AG04449 (cell line): ENCODE results near the gene RNF220.

Experiments
- CTCF ChIA-PET: fragments of 350-600 bp; formaldehyde crosslinking; extraction: SDS; loops from one replicate; lab custom pipeline; 2021; ENCODE audit warnings: antibody characterized with exemption; lab: Yijun Ruan, JAX
- POLR2A ChIA-PET: fragments of 400-600, 350-600 bp; formaldehyde crosslinking; extraction: SDS; loops from one replicate; lab custom pipeline; 2020; ENCODE audit warnings: antibody characterized with exemption, inconsistent platforms; lab: Yijun Ruan, JAX
- DNase-seq: peaks from one replicate; pipeline ENCODE4 v3.0.0-alpha.2; 2010; ENCODE audit warnings: low read depth, low spot score
- H3K4me3 ChIP-seq: 2 replicates; pipeline ENCODE4 v1.5.1; 2011; ENCODE audit warnings: low read depth, mild to moderate bottlenecking, control low read depth, low read length
- CTCF ChIP-seq: IDR thresholded peaks from one replicate; pipeline ENCODE4 v1.5.1; 2011; ENCODE audit warnings: mild to moderate bottlenecking, moderate library complexity, low read length, control low read depth, inconsistent platforms; ENCODE audit not compliant: insufficient read depth; ENCODE audit errors: missing control alignments

RNF220 gene

GRCh38 chr1:44635439-44635838 is 230.4 kb downstream of the RNF220 start:
- no peak for DNase-seq
- ChIA-PET CTCF (interaction anchor here (0.9 to 17.6 kb wide), 6 partner anchors 16 to 418 kb away, joined by 3 to 245 read pairs (median 7); no protein-coding TSS in a partner anchor), POLR2A (no interaction called here)
- H3K4me3 ChIP-seq = no peak overlapping the region
- TF ChIP-seq CTCF = no peak

GRCh38 chr1:44636083-44636687 is 231.1 kb downstream of the RNF220 start:
- DNase-seq = no peak
- ChIA-PET POLR2A (no interaction called here), CTCF (interaction anchor here (0.9 to 17.6 kb wide), 5 partner anchors 12 to 41 kb away, joined by 3 to 245 read pairs (median 8); no protein-coding TSS in a partner anchor)
- H3K4me3 ChIP-seq = no peak overlapping the region
- no peak for TF ChIP-seq CTCF

GRCh38 chr1:44636688-44637598 is 231.9 kb downstream of the RNF220 start:
- H3K4me3 ChIP-seq = no peak overlapping the region
- ChIA-PET CTCF (interaction anchor here (0.9 to 17.6 kb wide), 6 partner anchors 11 to 42 kb away, joined by 3 to 245 read pairs (median 7); no protein-coding TSS in a partner anchor), POLR2A (interaction anchor here (0.6 kb wide), 1 partner anchor 23 kb away, joined by 3 read pairs; no protein-coding TSS in a partner anchor)
- DNase-seq = no peak
- TF ChIP-seq CTCF = no peak

- no peak for TF ChIP-seq CTCF
- POLR2A ChIA-PET = interaction anchor here (0.6 kb wide), 1 partner anchor 23 kb away, joined by 3 read pairs; no protein-coding TSS in a partner anchor
- CTCF ChIA-PET = interaction anchor here (0.8 to 17.6 kb wide), 5 partner anchors 10 to 28 kb away, joined by 4 to 245 read pairs (median 13); no protein-coding TSS in a partner anchor
Measured at GRCh38 chr1:44637702-44638411, 232.8 kb downstream of the RNF220 start.

GRCh38 chr1:44640200-44640853 is 235.3 kb downstream of the RNF220 start:
- CTCF ChIA-PET = interaction anchor here (1.2 to 17.6 kb wide), 4 partner anchors 11 to 423 kb away, joined by 3 to 245 read pairs (median 4); no protein-coding TSS in a partner anchor
- H3K4me3 ChIP-seq = no peak overlapping the region
- DNase-seq = no peak
- POLR2A ChIA-PET = interaction anchor here (1.2 kb wide), 1 partner anchor 9 kb away, joined by 5 read pairs; no protein-coding TSS in a partner anchor
- no peak for TF ChIP-seq CTCF

More at GRCh38 chr1:44637702-44638411, 232.8 kb downstream of the RNF220 start:
- DNase-seq = no peak
- H3K4me3 ChIP-seq = no peak overlapping the region
